Activated naive CD4-positive, alpha-beta T cell treated with anti-CD3 and anti-CD28 coated beads, Interleukin-2, amount 10 ng/mL, durations not matched to agents 7 days and 5 days (primary cell): ENCODE results near the gene IFT25.
"Not testable (repeated sequence)": the region's sequence is repeated elsewhere in the genome, so short reads cannot be mapped to it uniquely, and the experiment has no call there.

Experiments
- CTCF ChIA-PET: fragments of 350-600 bp; sonication (Branson Sonifier 250); formaldehyde crosslinking; loops from one replicate; lab custom pipeline; 2021; ENCODE audit warnings: antibody characterized with exemption; lab: Charles Lee
- DNase-seq: peaks from one replicate; pipeline ENCODE4 v3.0.0-alpha.2; 2020
- H3K27ac Mint-ChIP-seq: one replicate; pipeline ENCODE4 v1.8.0; 2021; ENCODE audit warnings: mild to moderate bottlenecking, moderate library complexity, mixed read lengths
- H3K27me3 Mint-ChIP-seq: one replicate; pipeline ENCODE4 v1.8.0; 2021; ENCODE audit warnings: mild to moderate bottlenecking, mixed read lengths
- H3K36me3 Mint-ChIP-seq: one replicate; pipeline ENCODE4 v1.8.0; 2021; ENCODE audit warnings: mixed read lengths
- H3K4me1 Mint-ChIP-seq: one replicate; pipeline ENCODE4 v1.8.0; 2021; ENCODE audit warnings: mixed read lengths
- H3K4me3 Mint-ChIP-seq: one replicate; pipeline ENCODE4 v1.8.0; 2021; ENCODE audit warnings: mild to moderate bottlenecking, moderate library complexity, mixed read lengths
- H3K9me3 Mint-ChIP-seq: one replicate; pipeline ENCODE4 v1.8.0; 2021; ENCODE audit warnings: mixed read lengths

Gene IFT25

GRCh38 chr1:53945433-53946251 is at the start of gene IFT25:
IFT25 (minus strand) TSS chr1:53945699; CDS start chr1:53940082, 5,617 bp downstream.
- CTCF ChIA-PET = interaction anchor here (1.0 to 2.7 kb wide), 9 partner anchors 11 to 85 kb away, joined by 3 to 18 read pairs (median 4); partner anchors contain the start of gene YIPF1
- no peaks in the 10 kb centered on the region for H3K9me3 Mint-ChIP-seq
- DNase-seq = peak; percentile 98
- peak within 1 kb of the TSS; percentile 97 for H3K27ac Mint-ChIP-seq
- peak within 1 kb of the TSS; percentile 97 for H3K4me3 Mint-ChIP-seq
- peaks cover 24% of the 10 kb centered on the region for H3K36me3 Mint-ChIP-seq
- peaks cover 57% of the 10 kb centered on the region for H3K4me1 Mint-ChIP-seq
- no peaks in the 10 kb centered on the region for H3K27me3 Mint-ChIP-seq

GRCh38 chr1:53994516-53994915 is 49.0 kb upstream of the IFT25 start:
- DNase-seq, H3K36me3 Mint-ChIP-seq, H3K9me3 Mint-ChIP-seq, H3K27me3 Mint-ChIP-seq, H3K4me3 Mint-ChIP-seq, CTCF ChIA-PET, H3K27ac Mint-ChIP-seq, H3K4me1 Mint-ChIP-seq: not testable (repeated sequence)

GRCh38 chr1:53992085-53992874 is 46.8 kb upstream of the IFT25 start:
- Mint-ChIP-seq H3K4me1 (peaks cover 9% of the 10 kb centered on the region), H3K27me3 (peaks cover 8% of the 10 kb centered on the region), H3K9me3 (no peaks in the 10 kb centered on the region), H3K36me3 (no peaks in the 10 kb centered on the region), H3K4me3 (no peak overlapping the region), H3K27ac (no peak overlapping the region)
- CTCF ChIA-PET = interaction anchor here (0.7 kb wide), 1 partner anchor 19 kb away, joined by 3 read pairs; no protein-coding TSS in a partner anchor
- DNase-seq = no peak

GRCh38 chr1:53987880-53988279 is 42.4 kb upstream of the IFT25 start:
- Mint-ChIP-seq H3K27me3 (peaks cover 4% of the 10 kb centered on the region), H3K9me3 (no peaks in the 10 kb centered on the region), H3K4me3 (no peak overlapping the region), H3K36me3 (no peaks in the 10 kb centered on the region), H3K27ac (no peak overlapping the region), H3K4me1 (peaks cover 21% of the 10 kb centered on the region)
- DNase-seq = no peak
- CTCF ChIA-PET = no interaction called here

- H3K4me1 Mint-ChIP-seq = peaks cover 21% of the 10 kb centered on the region
- peaks cover 4% of the 10 kb centered on the region for H3K27me3 Mint-ChIP-seq
- CTCF ChIA-PET = no interaction called here
- H3K9me3 Mint-ChIP-seq = no peaks in the 10 kb centered on the region
- DNase-seq = no peak
- no peak overlapping the region for H3K4me3 Mint-ChIP-seq
- no peak overlapping the region for H3K27ac Mint-ChIP-seq
- H3K36me3 Mint-ChIP-seq = no peaks in the 10 kb centered on the region
Observed at GRCh38 chr1:53986458-53986857, 41.0 kb upstream of the IFT25 start.

GRCh38 chr1:53984726-53985125 is 39.2 kb upstream of the IFT25 start:
- no peak overlapping the region for H3K27ac Mint-ChIP-seq
- CTCF ChIA-PET = no interaction called here
- DNase-seq = no peak
- no peaks in the 10 kb centered on the region for H3K9me3 Mint-ChIP-seq
- H3K4me1 Mint-ChIP-seq = peaks cover 21% of the 10 kb centered on the region
- H3K27me3 Mint-ChIP-seq = peaks cover 4% of the 10 kb centered on the region
- no peak overlapping the region for H3K4me3 Mint-ChIP-seq
- H3K36me3 Mint-ChIP-seq = no peaks in the 10 kb centered on the region

GRCh38 chr1:53982763-53983104 is 37.2 kb upstream of the IFT25 start:
- peaks cover 17% of the 10 kb centered on the region for H3K4me1 Mint-ChIP-seq
- no peak for DNase-seq
- H3K27ac Mint-ChIP-seq = no peak overlapping the region
- CTCF ChIA-PET = no interaction called here
- no peak overlapping the region for H3K4me3 Mint-ChIP-seq
- no peaks in the 10 kb centered on the region for H3K36me3 Mint-ChIP-seq
- no peaks in the 10 kb centered on the region for H3K27me3 Mint-ChIP-seq
- no peaks in the 10 kb centered on the region for H3K9me3 Mint-ChIP-seq

DNA sequence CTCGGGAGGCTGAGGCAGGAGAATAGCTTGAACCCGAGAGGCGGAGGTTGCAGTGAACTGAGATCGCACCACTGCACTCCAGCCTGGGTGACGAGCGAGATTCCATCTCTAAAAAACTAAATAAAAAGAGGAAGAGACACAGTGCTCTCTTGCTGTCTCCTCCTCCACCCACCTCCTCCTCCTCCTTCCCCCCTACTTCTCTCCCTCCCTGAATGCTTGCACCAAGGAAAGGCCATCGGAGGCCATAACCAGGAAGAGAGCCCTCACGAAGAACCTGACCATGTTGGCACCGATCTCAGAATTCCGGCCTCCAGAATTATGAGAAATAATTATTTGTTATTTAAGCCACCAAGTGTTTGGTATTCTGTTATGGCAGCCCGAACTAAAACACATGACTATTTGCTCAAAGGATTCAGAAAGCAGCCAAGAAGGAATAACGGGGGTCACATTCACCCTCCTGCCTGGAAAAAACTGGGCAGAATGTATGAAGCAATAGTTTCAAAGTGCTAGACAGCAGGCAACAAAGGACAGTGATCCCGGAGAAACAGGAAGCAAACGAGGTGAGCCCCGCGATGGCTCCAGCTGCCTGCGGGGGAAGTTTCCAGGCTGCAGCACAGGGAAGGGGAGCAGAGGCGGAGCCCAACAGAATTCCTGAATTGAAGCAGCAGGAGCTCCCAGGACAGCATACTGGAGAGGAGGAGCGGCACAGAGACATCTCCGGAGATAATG is 36.7 kb upstream of the IFT25 start:
- Mint-ChIP-seq H3K4me1 (peaks cover 13% of the 10 kb centered on the region), H3K27me3 (no peaks in the 10 kb centered on the region), H3K9me3 (no peaks in the 10 kb centered on the region), H3K36me3 (no peaks in the 10 kb centered on the region), H3K27ac (no peak overlapping the region), H3K4me3 (no peak overlapping the region)
- CTCF ChIA-PET = no interaction called here
- DNase-seq = no peak

- CTCF ChIA-PET = interaction anchor here (0.5 kb wide), 1 partner anchor 99 kb away, joined by 3 read pairs; no protein-coding TSS in a partner anchor
- DNase-seq = no peak
- Mint-ChIP-seq H3K27me3 (no peaks in the 10 kb centered on the region), H3K9me3 (no peaks in the 10 kb centered on the region), H3K27ac (no peak overlapping the region), H3K4me1 (peaks cover 4% of the 10 kb centered on the region), H3K4me3 (no peak overlapping the region), H3K36me3 (no peaks in the 10 kb centered on the region)
Observed at GRCh38 chr1:53981220-53981619, 35.7 kb upstream of the IFT25 start.

DNA sequence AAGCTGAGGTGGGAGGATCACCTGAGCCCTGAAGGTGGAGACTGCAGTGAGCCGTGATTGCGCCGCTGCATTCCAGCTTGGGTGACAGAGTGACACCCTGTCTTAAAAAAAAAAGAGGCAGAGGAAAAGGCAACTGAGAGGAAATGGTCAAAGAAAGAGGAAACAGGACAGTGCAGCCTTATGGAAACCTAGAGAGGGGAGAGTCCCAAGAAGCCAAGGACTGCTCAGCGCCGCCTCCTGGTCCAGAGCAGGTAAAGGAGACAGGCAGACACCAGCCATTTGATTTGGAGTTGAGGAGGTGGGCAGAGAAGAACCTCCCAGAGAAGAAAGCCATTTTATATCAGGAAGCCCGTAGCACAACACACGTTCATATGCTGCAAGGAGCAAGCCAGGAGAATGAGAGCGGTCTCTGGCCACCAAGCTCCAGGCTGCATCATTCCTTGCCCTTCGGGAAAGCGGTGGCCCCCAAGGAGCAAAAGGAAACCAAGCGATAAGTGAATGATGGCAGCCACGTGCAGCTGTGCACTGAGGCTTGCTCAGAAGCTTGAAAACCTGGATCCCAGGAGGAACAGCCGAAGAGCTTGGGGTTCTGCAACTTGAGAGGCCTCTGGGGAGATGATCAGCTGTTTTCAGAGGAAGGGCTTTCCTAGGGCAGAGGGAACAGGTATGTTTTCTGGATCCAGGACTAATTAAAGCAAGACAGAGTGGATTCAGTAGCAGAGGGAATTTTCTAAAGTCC is 34.4 kb upstream of the IFT25 start:
- H3K4me3 Mint-ChIP-seq = no peak overlapping the region
- DNase-seq = no peak
- H3K9me3 Mint-ChIP-seq = no peaks in the 10 kb centered on the region
- H3K27me3 Mint-ChIP-seq = no peaks in the 10 kb centered on the region
- CTCF ChIA-PET = no interaction called here
- H3K4me1 Mint-ChIP-seq = no peaks in the 10 kb centered on the region
- peaks cover 2% of the 10 kb centered on the region for H3K36me3 Mint-ChIP-seq
- H3K27ac Mint-ChIP-seq = no peak overlapping the region

GRCh38 chr1:53975861-53976260 is 30.4 kb upstream of the IFT25 start:
- peaks cover 8% of the 10 kb centered on the region for H3K36me3 Mint-ChIP-seq
- H3K4me1 Mint-ChIP-seq = no peaks in the 10 kb centered on the region
- CTCF ChIA-PET = interaction anchor here (0.9 kb wide), 1 partner anchor 58 kb away, joined by 3 read pairs; no protein-coding TSS in a partner anchor
- no peak overlapping the region for H3K4me3 Mint-ChIP-seq
- H3K27me3 Mint-ChIP-seq = no peaks in the 10 kb centered on the region
- H3K9me3 Mint-ChIP-seq = no peaks in the 10 kb centered on the region
- H3K27ac Mint-ChIP-seq = no peak overlapping the region
- DNase-seq = no peak

- Mint-ChIP-seq H3K9me3 (no peaks in the 10 kb centered on the region), H3K36me3 (peaks cover 28% of the 10 kb centered on the region), H3K4me3 (no peak overlapping the region), H3K27me3 (no peaks in the 10 kb centered on the region), H3K4me1 (no peaks in the 10 kb centered on the region), H3K27ac (no peak overlapping the region)
- no peak for DNase-seq
- CTCF ChIA-PET = interaction anchor here (0.7 to 0.9 kb wide), 2 partner anchors 8 to 111 kb away, joined by 3 to 4 read pairs; no protein-coding TSS in a partner anchor
Observed at GRCh38 chr1:53971718-53972117, 26.2 kb upstream of the IFT25 start.

- H3K27me3 Mint-ChIP-seq, H3K4me3 Mint-ChIP-seq, H3K4me1 Mint-ChIP-seq, H3K27ac Mint-ChIP-seq, DNase-seq, H3K9me3 Mint-ChIP-seq: not testable (repeated sequence)
- peaks cover 30% of the 10 kb centered on the region for H3K36me3 Mint-ChIP-seq
- CTCF ChIA-PET = interaction anchor here (1.9 kb wide), 1 partner anchor 113 kb away, joined by 5 read pairs; no protein-coding TSS in a partner anchor
Observed at GRCh38 chr1:53969323-53969722, 23.8 kb upstream of the IFT25 start.
